Ovary (tissue), 3 donors: Measurements from ENCODE around the gene LRIG1.

ENCODE experiments used
- POLR2A ChIP-seq: fragments of 450-650 bp; IDR thresholded peaks from one replicate; pipeline ENCODE4 v1.6.1; 2017; ENCODE audit warnings: antibody characterized with exemption, mild to moderate bottlenecking, moderate library complexity
- TF ChIP-seq, protein P1 (sequence below), 3 donors: fragments of 450-650 bp in 2 of 3; fragments of 200-600 bp in 1 of 3; IDR thresholded peaks; one replicate each; pipeline versions ENCODE4 v1.5.1 to v1.8.0; 2016 to 2022; ENCODE audit warnings: antibody characterized with exemption in 3 of 3, mild to moderate bottlenecking in 1 of 3
- donor health status: DM: no; HTN: no; CAD: no.

DNA sequence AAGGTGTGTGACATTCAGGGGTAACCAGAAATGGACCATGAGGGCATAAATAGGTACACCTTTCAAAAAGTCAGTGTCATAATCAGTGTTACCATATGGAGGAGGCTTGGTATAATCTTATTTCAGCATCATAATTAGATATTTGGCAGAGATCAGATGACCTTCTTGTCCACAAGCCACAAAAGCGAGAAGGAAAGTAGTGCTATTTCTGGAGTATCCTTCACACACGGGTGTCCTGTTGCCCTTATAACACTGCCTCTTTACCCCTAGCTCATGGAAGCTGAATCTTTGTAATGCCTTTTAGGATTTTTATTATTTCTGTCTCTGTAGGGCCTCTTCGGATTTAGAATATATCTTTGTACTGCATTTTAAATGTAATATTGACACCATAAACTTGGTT is 132.8 kb downstream of the LRIG1 start:
- TF ChIP-seq, protein P1, sequence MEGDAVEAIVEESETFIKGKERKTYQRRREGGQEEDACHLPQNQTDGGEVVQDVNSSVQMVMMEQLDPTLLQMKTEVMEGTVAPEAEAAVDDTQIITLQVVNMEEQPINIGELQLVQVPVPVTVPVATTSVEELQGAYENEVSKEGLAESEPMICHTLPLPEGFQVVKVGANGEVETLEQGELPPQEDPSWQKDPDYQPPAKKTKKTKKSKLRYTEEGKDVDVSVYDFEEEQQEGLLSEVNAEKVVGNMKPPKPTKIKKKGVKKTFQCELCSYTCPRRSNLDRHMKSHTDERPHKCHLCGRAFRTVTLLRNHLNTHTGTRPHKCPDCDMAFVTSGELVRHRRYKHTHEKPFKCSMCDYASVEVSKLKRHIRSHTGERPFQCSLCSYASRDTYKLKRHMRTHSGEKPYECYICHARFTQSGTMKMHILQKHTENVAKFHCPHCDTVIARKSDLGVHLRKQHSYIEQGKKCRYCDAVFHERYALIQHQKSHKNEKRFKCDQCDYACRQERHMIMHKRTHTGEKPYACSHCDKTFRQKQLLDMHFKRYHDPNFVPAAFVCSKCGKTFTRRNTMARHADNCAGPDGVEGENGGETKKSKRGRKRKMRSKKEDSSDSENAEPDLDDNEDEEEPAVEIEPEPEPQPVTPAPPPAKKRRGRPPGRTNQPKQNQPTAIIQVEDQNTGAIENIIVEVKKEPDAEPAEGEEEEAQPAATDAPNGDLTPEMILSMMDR (IDR thresholded peaks at IDR 0.05), result no peak
- no peak for TF ChIP-seq POLR2A
